Upper lobe of left lung (tissue), 4 donors: ENCODE data around the gene TBX18.

Source experiments
- POLR2A ChIP-seq, 4 donors: fragments of 450-650 bp; IDR thresholded peaks; one replicate each; pipeline ENCODE4 v1.5.1; 2016 to 2017; ENCODE audit warnings: antibody characterized with exemption in 4 of 4, mild to moderate bottlenecking in 2 of 4
- POLR2AphosphoS5 ChIP-seq, 2 donors: sonication (generic); formaldehyde crosslinking; IDR thresholded peaks; one replicate each; pipeline ENCODE4 v1.5.1; 2017; ENCODE audit warnings: antibody characterized with exemption in 2 of 2
- TF ChIP-seq, protein P1 (sequence below), 6 experiments: fragments of 450-650 bp in 4 of 6; fragments of 200-600 bp in 2 of 6; sonication (generic) in 2 of 6; IDR thresholded peaks; one replicate each; pipeline ENCODE4 v1.5.1; 2016 to 2019; ENCODE audit warnings: antibody characterized with exemption in 6 of 6

DNA sequence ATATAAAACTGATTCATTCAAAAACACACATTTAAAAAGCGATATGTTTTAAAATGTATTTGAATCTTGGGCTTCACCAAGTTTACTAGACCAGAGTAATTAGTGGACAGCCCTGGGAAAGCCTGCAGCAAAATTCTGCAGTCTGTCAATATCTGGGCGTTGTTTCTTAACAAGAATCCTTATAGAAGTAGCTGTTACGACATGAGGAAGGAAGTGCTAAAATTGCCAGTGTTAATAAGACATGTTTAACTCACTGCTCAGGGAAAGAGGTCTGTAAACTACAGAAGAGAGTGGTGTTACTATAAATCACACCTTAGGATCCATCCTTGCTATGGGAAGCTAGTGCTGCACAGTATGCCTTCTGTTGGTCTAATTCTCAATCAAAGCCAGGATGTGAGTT, 120.6 kb downstream of the TBX18 start:
- TF ChIP-seq, protein P1, sequence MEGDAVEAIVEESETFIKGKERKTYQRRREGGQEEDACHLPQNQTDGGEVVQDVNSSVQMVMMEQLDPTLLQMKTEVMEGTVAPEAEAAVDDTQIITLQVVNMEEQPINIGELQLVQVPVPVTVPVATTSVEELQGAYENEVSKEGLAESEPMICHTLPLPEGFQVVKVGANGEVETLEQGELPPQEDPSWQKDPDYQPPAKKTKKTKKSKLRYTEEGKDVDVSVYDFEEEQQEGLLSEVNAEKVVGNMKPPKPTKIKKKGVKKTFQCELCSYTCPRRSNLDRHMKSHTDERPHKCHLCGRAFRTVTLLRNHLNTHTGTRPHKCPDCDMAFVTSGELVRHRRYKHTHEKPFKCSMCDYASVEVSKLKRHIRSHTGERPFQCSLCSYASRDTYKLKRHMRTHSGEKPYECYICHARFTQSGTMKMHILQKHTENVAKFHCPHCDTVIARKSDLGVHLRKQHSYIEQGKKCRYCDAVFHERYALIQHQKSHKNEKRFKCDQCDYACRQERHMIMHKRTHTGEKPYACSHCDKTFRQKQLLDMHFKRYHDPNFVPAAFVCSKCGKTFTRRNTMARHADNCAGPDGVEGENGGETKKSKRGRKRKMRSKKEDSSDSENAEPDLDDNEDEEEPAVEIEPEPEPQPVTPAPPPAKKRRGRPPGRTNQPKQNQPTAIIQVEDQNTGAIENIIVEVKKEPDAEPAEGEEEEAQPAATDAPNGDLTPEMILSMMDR (IDR thresholded peaks at IDR 0.05) = no peak
- no peak for TF ChIP-seq POLR2AphosphoS5 (IDR thresholded peaks at IDR 0.05)
- no peak for TF ChIP-seq POLR2A (IDR thresholded peaks at IDR 0.05)
